ENCODE results near the gene TMEM129.

DNA sequence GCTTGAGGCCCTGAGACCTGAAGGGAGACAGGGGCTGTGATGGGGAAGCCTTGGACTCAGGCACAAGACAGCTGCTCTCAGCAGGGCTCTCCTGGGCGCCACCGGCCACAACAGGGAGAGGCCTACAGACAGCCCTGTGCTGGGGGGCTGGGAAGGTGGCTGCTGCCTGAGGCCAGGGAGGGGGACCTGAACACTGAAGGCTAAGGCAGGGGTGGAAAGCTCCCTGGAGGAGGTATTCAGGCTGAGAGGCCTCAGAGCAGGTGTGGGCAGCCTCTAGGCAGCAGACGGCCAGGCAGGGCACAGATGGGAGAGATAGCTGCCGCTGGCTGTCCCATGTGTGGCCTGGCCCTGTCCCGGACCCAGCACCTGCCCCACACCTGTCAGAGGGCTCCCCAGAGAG is 33.2 kb upstream of the TMEM129 start:
- TF ChIP-seq ZNF565 (CRISPR knock-in tag; conservative IDR thresholded peaks at IDR 0.05; ENCODE audit: low read depth) (no peak), SNAI2 (CRISPR knock-in tag; IDR thresholded peaks at IDR 0.05) (no peak), TOX (CRISPR knock-in tag; IDR thresholded peaks at IDR 0.05; ENCODE audit: borderline replicate concordance) (no peak), BACH2 (CRISPR knock-in tag; IDR thresholded peaks at IDR 0.05; ENCODE audit: borderline replicate concordance) (no peak), ARNTL (CRISPR knock-in tag; IDR thresholded peaks at IDR 0.05; ENCODE audit: borderline replicate concordance, low read depth) (no peak), RARB (CRISPR knock-in tag; IDR thresholded peaks at IDR 0.05) (no peak), ZNF70 (CRISPR knock-in tag; IDR thresholded peaks at IDR 0.05) (no peak), GLIS3 (CRISPR knock-in tag; IDR thresholded peaks at IDR 0.05) (no peak), ISL1 (CRISPR knock-in tag; IDR thresholded peaks at IDR 0.05) (no peak)
- TF ChIP-seq, protein P1, sequence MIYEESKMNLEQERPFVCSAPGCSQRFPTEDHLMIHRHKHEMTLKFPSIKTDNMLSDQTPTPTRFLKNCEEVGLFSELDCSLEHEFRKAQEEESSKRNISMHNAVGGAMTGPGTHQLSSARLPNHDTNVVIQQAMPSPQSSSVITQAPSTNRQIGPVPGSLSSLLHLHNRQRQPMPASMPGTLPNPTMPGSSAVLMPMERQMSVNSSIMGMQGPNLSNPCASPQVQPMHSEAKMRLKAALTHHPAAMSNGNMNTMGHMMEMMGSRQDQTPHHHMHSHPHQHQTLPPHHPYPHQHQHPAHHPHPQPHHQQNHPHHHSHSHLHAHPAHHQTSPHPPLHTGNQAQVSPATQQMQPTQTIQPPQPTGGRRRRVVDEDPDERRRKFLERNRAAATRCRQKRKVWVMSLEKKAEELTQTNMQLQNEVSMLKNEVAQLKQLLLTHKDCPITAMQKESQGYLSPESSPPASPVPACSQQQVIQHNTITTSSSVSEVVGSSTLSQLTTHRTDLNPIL (CRISPR knock-in tag; IDR thresholded peaks at IDR 0.05; ENCODE audit: low read depth), result no peak
- TF ChIP-seq, protein P2, sequence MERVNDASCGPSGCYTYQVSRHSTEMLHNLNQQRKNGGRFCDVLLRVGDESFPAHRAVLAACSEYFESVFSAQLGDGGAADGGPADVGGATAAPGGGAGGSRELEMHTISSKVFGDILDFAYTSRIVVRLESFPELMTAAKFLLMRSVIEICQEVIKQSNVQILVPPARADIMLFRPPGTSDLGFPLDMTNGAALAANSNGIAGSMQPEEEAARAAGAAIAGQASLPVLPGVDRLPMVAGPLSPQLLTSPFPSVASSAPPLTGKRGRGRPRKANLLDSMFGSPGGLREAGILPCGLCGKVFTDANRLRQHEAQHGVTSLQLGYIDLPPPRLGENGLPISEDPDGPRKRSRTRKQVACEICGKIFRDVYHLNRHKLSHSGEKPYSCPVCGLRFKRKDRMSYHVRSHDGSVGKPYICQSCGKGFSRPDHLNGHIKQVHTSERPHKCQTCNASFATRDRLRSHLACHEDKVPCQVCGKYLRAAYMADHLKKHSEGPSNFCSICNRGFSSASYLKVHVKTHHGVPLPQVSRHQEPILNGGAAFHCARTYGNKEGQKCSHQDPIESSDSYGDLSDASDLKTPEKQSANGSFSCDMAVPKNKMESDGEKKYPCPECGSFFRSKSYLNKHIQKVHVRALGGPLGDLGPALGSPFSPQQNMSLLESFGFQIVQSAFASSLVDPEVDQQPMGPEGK (CRISPR knock-in tag; IDR thresholded peaks at IDR 0.05; ENCODE audit: borderline replicate concordance), result no peak

Measured in SK-N-SH treated with all-trans-retinoic acid at 6 μM for 48 hours (cell line).